H1 (cell line): ENCODE data around the gene TXLNG.
A peak's percentile ranks its signal among the peaks of the same experiment; 100 is the strongest.

Source experiments
- CHD2 ChIP-seq: IDR thresholded peaks from 2 replicates; pipeline ENCODE4 v1.6.1; 2012; ENCODE audit warnings: low read length, improper control_type of control experiment
- CREB1 ChIP-seq: IDR thresholded peaks from 2 replicates; pipeline ENCODE4 v1.6.1; 2012; ENCODE audit warnings: inconsistent platforms
- PHF8 ChIP-seq: fragments of 200-600 bp; sonication (generic); conservative IDR thresholded peaks from 2 replicates; pipeline ENCODE4 v1.7.1; 2012; ENCODE audit warnings: low read depth, mild to moderate bottlenecking, inconsistent platforms, low read length, moderate library complexity
- POLR2A ChIP-seq, 2 experiments: IDR thresholded peaks; 1 replicate in 1 of 2; 2 replicates in 1 of 2; pipeline ENCODE4 v1.6.1; 2011; ENCODE audit warnings: low read depth in 2 of 2, low read length in 2 of 2, mild to moderate bottlenecking in 2 of 2; ENCODE audit errors: control extremely low read depth in 1 of 2
- RAD21 ChIP-seq, 2 experiments: IDR thresholded peaks in 1 of 2; conservative IDR thresholded peaks in 1 of 2; 2 replicates each; pipeline ENCODE4 v1.6.1; 2011; ENCODE audit warnings: low read depth in 2 of 2, low read length in 2 of 2, improper control_type of control experiment in 1 of 2, inconsistent platforms in 1 of 2, mild to moderate bottlenecking in 1 of 2, moderate library complexity in 1 of 2
- TF ChIP-seq, protein P1 (sequence below): IDR thresholded peaks from 2 replicates; pipeline ENCODE4 v1.6.1; 2011; ENCODE audit warnings: low read depth, mild to moderate bottlenecking, low read length; ENCODE audit not compliant: insufficient read depth
- TF ChIP-seq, protein P2 (sequence below), 3 experiments: IDR thresholded peaks; 1 replicate in 2 of 3; 2 replicates in 1 of 3; pipeline versions ENCODE4 v1.5.1 to v1.6.1; 2011; ENCODE audit warnings: low read length in 3 of 3, mild to moderate bottlenecking in 3 of 3, inconsistent platforms in 2 of 3, low read depth in 1 of 3, moderate library complexity in 1 of 3; ENCODE audit not compliant: insufficient read depth in 1 of 3; ENCODE audit errors: control extremely low read depth in 1 of 3

DNA sequence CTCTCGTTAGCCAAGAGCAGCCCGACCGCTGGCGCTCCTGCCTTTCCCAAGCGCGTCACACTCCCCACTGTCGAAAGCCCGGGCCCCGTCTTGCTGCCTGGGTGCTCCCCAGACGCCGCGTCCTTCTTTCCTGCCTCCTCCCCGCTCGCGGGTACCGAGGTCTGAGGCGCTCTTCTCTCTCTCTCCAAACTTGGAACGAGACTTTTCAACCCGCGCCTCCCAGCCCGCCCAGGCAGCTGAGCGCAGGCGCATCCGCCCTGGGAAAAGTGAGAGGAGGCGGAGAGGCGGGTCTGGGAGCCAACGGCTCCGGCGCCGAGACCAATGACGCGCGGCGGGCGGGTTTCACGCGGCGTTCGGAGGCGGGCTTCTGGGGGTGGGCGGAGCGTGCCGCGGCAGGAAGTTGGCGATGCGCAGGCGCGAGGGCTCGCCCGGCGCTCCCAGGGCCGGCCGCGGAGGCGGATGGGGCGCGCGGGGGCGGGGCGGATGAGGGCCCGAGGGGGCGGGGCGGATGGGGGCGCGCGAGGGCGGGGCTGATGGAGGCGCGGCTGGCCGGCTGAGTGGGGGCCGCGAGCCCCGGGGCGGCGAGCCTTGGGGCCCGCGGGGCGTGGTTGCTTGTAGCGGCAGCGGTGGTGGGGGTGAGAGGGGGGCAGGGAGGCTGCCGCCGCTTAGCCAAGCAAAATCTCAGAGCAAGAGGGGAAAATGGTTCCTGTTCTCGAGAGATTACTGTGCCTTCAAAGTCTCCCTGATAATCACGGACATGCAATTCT lies 84.0 kb downstream of the TXLNG start, which contains the start of gene RBBP7:
- TF ChIP-seq, protein P1, sequence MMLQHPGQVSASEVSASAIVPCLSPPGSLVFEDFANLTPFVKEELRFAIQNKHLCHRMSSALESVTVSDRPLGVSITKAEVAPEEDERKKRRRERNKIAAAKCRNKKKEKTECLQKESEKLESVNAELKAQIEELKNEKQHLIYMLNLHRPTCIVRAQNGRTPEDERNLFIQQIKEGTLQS = no peak
- TF ChIP-seq, protein P2, sequence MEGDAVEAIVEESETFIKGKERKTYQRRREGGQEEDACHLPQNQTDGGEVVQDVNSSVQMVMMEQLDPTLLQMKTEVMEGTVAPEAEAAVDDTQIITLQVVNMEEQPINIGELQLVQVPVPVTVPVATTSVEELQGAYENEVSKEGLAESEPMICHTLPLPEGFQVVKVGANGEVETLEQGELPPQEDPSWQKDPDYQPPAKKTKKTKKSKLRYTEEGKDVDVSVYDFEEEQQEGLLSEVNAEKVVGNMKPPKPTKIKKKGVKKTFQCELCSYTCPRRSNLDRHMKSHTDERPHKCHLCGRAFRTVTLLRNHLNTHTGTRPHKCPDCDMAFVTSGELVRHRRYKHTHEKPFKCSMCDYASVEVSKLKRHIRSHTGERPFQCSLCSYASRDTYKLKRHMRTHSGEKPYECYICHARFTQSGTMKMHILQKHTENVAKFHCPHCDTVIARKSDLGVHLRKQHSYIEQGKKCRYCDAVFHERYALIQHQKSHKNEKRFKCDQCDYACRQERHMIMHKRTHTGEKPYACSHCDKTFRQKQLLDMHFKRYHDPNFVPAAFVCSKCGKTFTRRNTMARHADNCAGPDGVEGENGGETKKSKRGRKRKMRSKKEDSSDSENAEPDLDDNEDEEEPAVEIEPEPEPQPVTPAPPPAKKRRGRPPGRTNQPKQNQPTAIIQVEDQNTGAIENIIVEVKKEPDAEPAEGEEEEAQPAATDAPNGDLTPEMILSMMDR (IDR thresholded peaks at IDR 0.05; ENCODE audit: control extremely low read depth in 1 of 3, insufficient read depth in 1 of 3, low read depth in 1 of 3, low read length in 3 of 3) = no peak
- no peak for TF ChIP-seq RAD21 (IDR thresholded peaks at IDR 0.05 in 1 of 2, conservative IDR thresholded peaks at IDR 0.05 in 1 of 2; ENCODE audit: low read depth in 2 of 2, low read length in 2 of 2)
- TF ChIP-seq PHF8 = peak; percentile 89
- TF ChIP-seq CHD2 = peak; percentile 74; the same call in 1 of the 2 replicates
- peak; percentile 69 to 75 for TF ChIP-seq POLR2A (IDR thresholded peaks at IDR 0.05; ENCODE audit: control extremely low read depth in 1 of 2, low read depth in 2 of 2, low read length in 2 of 2)
- TF ChIP-seq CREB1 = peak; percentile 84
